CD14-positive monocyte (primary cell): ENCODE results near the gene CFAP20DC. TPM values are rescaled to one million over a fixed set of nuclear protein-coding genes. Genes with fewer than 3 reads are reported as not detected.

ENCODE experiments used
- DNase-seq, 3 donors: peaks; one replicate each; pipeline ENCODE4 v3.0.0-alpha.2; 2011 to 2022
- H2AFZ ChIP-seq: 2 replicates; pipeline ENCODE4 v1.6.0; 2012; ENCODE audit warnings: mild to moderate bottlenecking, low read depth, low read length, inconsistent platforms; ENCODE audit not compliant: insufficient read depth, poor library complexity, severe bottlenecking
- H3K27ac ChIP-seq, 2 donors: 1 replicate in 1 of 2; 2 replicates in 1 of 2; pipeline ENCODE4 v1.5.1; 2012 to 2013; ENCODE audit warnings: low read length in 2 of 2, control low read depth in 1 of 2, inconsistent platforms in 1 of 2, low read depth in 1 of 2, mild to moderate bottlenecking in 1 of 2
- H3K27me3 ChIP-seq, 2 donors: one replicate each; pipeline versions ENCODE4 v1.6.0 to v1.6.1; 2011 to 2013; ENCODE audit warnings: low read length in 2 of 2; ENCODE audit not compliant: control insufficient read depth in 2 of 2, insufficient read depth in 2 of 2
- H3K36me3 ChIP-seq, 2 donors: replicated peaks in 1 of 2; 1 replicate in 1 of 2; 2 replicates in 1 of 2; pipeline versions ENCODE4 v1.5.1 to v1.6.1; 2012 to 2013; ENCODE audit warnings: low read length in 2 of 2, control low read depth in 1 of 2, inconsistent platforms in 1 of 2, mild to moderate bottlenecking in 1 of 2; ENCODE audit not compliant: insufficient read depth in 2 of 2, control insufficient read depth in 1 of 2
- H3K4me1 ChIP-seq, 2 donors: 1 replicate in 1 of 2; 2 replicates in 1 of 2; pipeline versions ENCODE4 v1.5.1 to v1.6.1; 2012 to 2013; ENCODE audit warnings: low read length in 2 of 2, control low read depth in 1 of 2, inconsistent platforms in 1 of 2, mild to moderate bottlenecking in 1 of 2, moderate library complexity in 1 of 2; ENCODE audit not compliant: insufficient read depth in 2 of 2, control insufficient read depth in 1 of 2
- H3K4me2 ChIP-seq: replicated peaks from 2 replicates; pipeline ENCODE3; 2012; ENCODE audit warnings: low read length, moderate library complexity, mild to moderate bottlenecking; ENCODE audit not compliant: poor library complexity, severe bottlenecking; ENCODE audit errors: extremely low read depth
- H3K4me3 ChIP-seq, 3 experiments: fragments of 200-600 bp in 1 of 3; sonication (generic) in 1 of 3; replicated peaks in 1 of 3; 1 replicate in 2 of 3; 2 replicates in 1 of 3; pipeline ENCODE4 v1.5.1; 2011 to 2013; ENCODE audit warnings: low read length in 3 of 3, mild to moderate bottlenecking in 3 of 3, control low read depth in 2 of 3, low read depth in 2 of 3, inconsistent platforms in 1 of 3, moderate library complexity in 1 of 3
- H3K79me2 ChIP-seq: 2 replicates; pipeline ENCODE4 v1.6.0; 2012; ENCODE audit warnings: mild to moderate bottlenecking, control low read depth, inconsistent platforms, low read length, moderate library complexity; ENCODE audit not compliant: insufficient read depth
- H3K9ac ChIP-seq: 2 replicates; pipeline ENCODE4 v1.6.0; 2017; ENCODE audit warnings: low read length, mild to moderate bottlenecking; ENCODE audit not compliant: insufficient read depth, poor library complexity, severe bottlenecking
- H3K9me3 ChIP-seq, 2 donors: replicated peaks in 1 of 2; 1 replicate in 1 of 2; 2 replicates in 1 of 2; pipeline versions ENCODE4 v1.5.1 to v1.6.1; 2012 to 2013; ENCODE audit warnings: low read length in 2 of 2, control low read depth in 1 of 2; ENCODE audit not compliant: control insufficient read depth in 1 of 2, insufficient read depth in 1 of 2
- H4K20me1 ChIP-seq: 2 replicates; pipeline ENCODE4 v1.6.0; 2012; ENCODE audit warnings: mild to moderate bottlenecking, low read length, control low read depth, moderate library complexity; ENCODE audit not compliant: insufficient read depth
- H3K27ac Mint-ChIP-seq, 7 donors: one replicate each; pipeline ENCODE4 v1.8.0; 2020; ENCODE audit warnings: mild to moderate bottlenecking in 7 of 7, mixed read lengths in 7 of 7, moderate library complexity in 6 of 7, inconsistent platforms in 2 of 7
- H3K27me3 Mint-ChIP-seq, 3 donors: one replicate each; pipeline ENCODE4 v1.8.0; 2021 to 2022; ENCODE audit warnings: low read depth in 3 of 3, mild to moderate bottlenecking in 3 of 3, mixed read lengths in 3 of 3, moderate library complexity in 3 of 3, inconsistent platforms in 1 of 3
- H3K36me3 Mint-ChIP-seq, 2 donors: one replicate each; pipeline ENCODE4 v1.8.0; 2020; ENCODE audit warnings: mixed read lengths in 2 of 2, inconsistent platforms in 1 of 2, mild to moderate bottlenecking in 1 of 2
- H3K4me1 Mint-ChIP-seq: one replicate; pipeline ENCODE4 v1.8.0; 2020; ENCODE audit warnings: mild to moderate bottlenecking, mixed read lengths
- H3K4me3 Mint-ChIP-seq, 2 donors: one replicate each; pipeline ENCODE4 v1.8.0; 2020; ENCODE audit warnings: mild to moderate bottlenecking in 2 of 2, mixed read lengths in 2 of 2, moderate library complexity in 1 of 2
- H3K9me3 Mint-ChIP-seq, 7 donors: one replicate each; pipeline ENCODE4 v1.8.0; 2020 to 2022; ENCODE audit warnings: mixed read lengths in 7 of 7, mild to moderate bottlenecking in 6 of 7, moderate library complexity in 6 of 7, inconsistent platforms in 2 of 7
- CTCF ChIP-seq: fragments of 200-600 bp; IDR thresholded peaks from one replicate; pipeline ENCODE4 v1.8.0; 2022; ENCODE audit warnings: antibody characterized with exemption, mild to moderate bottlenecking
- WGBS: methylation state at CpG from one replicate; pipeline ENCODE4 v1.1.5; 2013; ENCODE audit warnings: missing lambda C conversion rate; ENCODE audit not compliant: insufficient coverage; 5-methylcytosine and 5-hydroxymethylcytosine counted together
- intact Hi-C, 2 donors: fragments of 100-400 bp; cut with micrococcal nuclease; formaldehyde crosslinking; loops; one replicate each; pipeline versions ENCODE4 v1.15.0 to v1.15.1; 2023
- polyA plus RNA-seq, 3 donors: library from polyadenylated mRNA; depleted of rRNA in 1 of 3; unstranded in 2 of 3; stranded (reverse) in 1 of 3; fragments of 300-500 nt in 2 of 3; fragments of >200 nt in 1 of 3; fragmentation: Illumina TruSeq in 2 of 3; gene quantifications; 1 replicate in 2 of 3; 2 replicates in 1 of 3; pipeline ENCODE4 v1.2.3, GENCODE V29; 2012 to 2021

The CFAP20DC gene
- polyA plus RNA-seq, 3 donors, result not detected

- intact Hi-C loops, result no loop called here
- H3K9ac ChIP-seq, result no peak overlapping the region
- no peaks in the 10 kb centered on the region for H3K27me3 ChIP-seq
- peaks cover 10 to 11% of the 10 kb centered on the region in 2 donors for H3K4me1 ChIP-seq
- peaks cover 7 to 19% (median 14%) of the 10 kb centered on the region in 7 donors for H3K9me3 Mint-ChIP-seq
- H3K36me3 Mint-ChIP-seq, result no peaks in the 10 kb centered on the region
- H3K4me3 ChIP-seq, result peak overlapping the region in 1 of 3 experiments; percentile 37
- H3K79me2 ChIP-seq, result no peaks in the 10 kb centered on the region
- no peaks in the 10 kb centered on the region for H3K36me3 ChIP-seq
- peaks cover under 1 to 8% of the 10 kb centered on the region in 2 donors for H3K9me3 ChIP-seq
- no peak for DNase-seq
- 36% methylated on average over 2 of the region's 2 CpGs for WGBS
- H3K27ac Mint-ChIP-seq, result peak overlapping the region in 1 of 7 donors; percentile 50
- H3K27me3 Mint-ChIP-seq, result peaks cover 0 to 3% (median 0%) of the 10 kb centered on the region in 3 donors
- H3K4me3 Mint-ChIP-seq, result peak overlapping the region in 1 of 2 donors; percentile 79
- peak overlapping the region; percentile 69 for H2AFZ ChIP-seq
- H4K20me1 ChIP-seq, result no peaks in the 10 kb centered on the region
- H3K4me1 Mint-ChIP-seq, result peaks cover 14% of the 10 kb centered on the region
- no peak for TF ChIP-seq CTCF
- no peak overlapping the region for H3K27ac ChIP-seq
- H3K4me2 ChIP-seq, result peak overlapping the region; percentile 48
Observed at GRCh38 chr3:58899953-58900298, 149.9 kb downstream of the CFAP20DC start.

GRCh38 chr3:58899159-58899952 lies 150.5 kb downstream of the CFAP20DC start:
- Histone ChIP-seq H3K9me3 (peaks cover 6 to 8% of the 10 kb centered on the region in 2 donors), H3K27ac (no peak overlapping the region), H3K4me1 (peaks cover 10 to 11% of the 10 kb centered on the region in 2 donors), H4K20me1 (no peaks in the 10 kb centered on the region), H3K4me2 (peak overlapping the region; percentile 48), H2AFZ (peak overlapping the region; percentile 69), H3K79me2 (no peaks in the 10 kb centered on the region), H3K27me3 (no peaks in the 10 kb centered on the region), H3K4me3 (peak overlapping the region in 1 of 3 experiments; percentile 37), H3K36me3 (no peaks in the 10 kb centered on the region), H3K9ac (no peak overlapping the region)
- no peak for DNase-seq
- intact Hi-C loops, result no loop called here
- 3% methylated on average over 4 of the region's 8 CpGs for WGBS
- Mint-ChIP-seq H3K4me3 (peak overlapping the region; percentile 39 to 79), H3K27ac (peak overlapping the region in 2 of 7 donors; percentile 10 to 50), H3K27me3 (peaks cover 0 to 3% (median 0%) of the 10 kb centered on the region in 3 donors), H3K9me3 (peaks cover 8 to 19% (median 14%) of the 10 kb centered on the region in 7 donors), H3K36me3 (no peaks in the 10 kb centered on the region), H3K4me1 (peaks cover 14% of the 10 kb centered on the region)
- no peak for TF ChIP-seq CTCF
